Measurements from ENCODE around the gene FHL2. TPM values are rescaled to one million over a fixed set of nuclear protein-coding genes. Genes with fewer than 3 reads are reported as not detected.

The FHL2 gene
- total and polyA plus RNA-seq, 2 of the 13 experiments (the other 11 are each of a cell fraction or from before 2014, with no cell fraction given): 1.9 to 74.8 TPM

DNA sequence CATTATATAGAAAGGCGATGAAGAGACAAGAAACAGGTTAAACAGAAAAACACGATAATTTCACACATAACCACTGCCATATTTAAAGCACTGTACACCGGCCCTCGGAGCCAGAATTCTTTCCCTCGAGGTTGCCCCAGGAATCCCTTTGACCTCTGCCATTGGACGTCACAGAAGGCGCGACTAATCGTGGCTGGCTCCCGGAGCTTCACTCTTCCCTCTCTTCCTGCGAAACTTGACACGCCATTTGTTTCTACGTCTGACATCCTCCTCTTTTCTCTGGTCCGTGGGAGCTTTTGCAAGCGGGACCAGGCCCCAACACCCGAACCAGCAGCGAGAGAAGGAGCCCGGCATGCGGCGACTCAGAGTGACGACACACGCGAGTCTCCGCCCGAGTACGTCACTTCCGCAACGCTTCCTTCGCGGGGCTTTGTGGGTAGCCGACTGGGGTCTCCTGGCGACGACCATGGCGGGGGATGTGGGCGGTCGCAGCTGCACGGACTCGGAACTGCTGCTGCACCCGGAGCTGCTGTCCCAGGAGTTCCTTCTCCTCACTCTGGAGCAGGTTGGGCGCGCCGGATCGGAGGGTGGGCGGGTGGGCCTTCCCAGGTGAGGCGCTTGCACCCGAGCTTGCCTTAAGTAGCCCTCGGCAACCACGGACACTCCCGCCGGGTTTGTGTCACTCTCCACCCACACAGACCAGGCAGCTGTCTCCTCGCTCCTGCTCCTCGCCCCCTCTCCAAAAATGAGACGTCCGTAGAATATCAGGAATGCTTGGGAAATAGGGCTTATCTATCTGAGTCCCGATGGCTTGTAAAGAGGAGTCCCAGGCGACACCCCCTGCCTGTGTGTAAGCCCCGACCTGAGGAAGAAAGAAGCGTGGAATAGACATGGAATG is 61.5 kb downstream of the FHL2 start, which contains the start of gene C2orf49 (continued):
- TF ChIP-seq, protein P1, sequence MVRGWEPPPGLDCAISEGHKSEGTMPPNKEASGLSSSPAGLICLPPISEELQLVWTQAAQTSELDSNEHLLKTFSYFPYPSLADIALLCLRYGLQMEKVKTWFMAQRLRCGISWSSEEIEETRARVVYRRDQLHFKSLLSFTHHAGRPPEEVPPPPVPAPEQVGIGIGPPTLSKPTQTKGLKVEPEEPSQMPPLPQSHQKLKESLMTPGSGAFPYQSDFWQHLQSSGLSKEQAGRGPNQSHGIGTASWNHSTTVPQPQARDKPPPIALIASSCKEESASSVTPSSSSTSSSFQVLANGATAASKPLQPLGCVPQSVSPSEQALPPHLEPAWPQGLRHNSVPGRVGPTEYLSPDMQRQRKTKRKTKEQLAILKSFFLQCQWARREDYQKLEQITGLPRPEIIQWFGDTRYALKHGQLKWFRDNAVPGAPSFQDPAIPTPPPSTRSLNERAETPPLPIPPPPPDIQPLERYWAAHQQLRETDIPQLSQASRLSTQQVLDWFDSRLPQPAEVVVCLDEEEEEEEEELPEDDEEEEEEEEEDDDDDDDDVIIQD (CRISPR knock-in tag; IDR thresholded peaks at IDR 0.05; ENCODE audit: low read depth): peak; percentile 68; the same call in 1 of the 2 replicates
- TF ChIP-seq CBX1 (IDR thresholded peaks at IDR 0.05; ENCODE audit: low read depth) (no peak), MZF1 (CRISPR knock-in tag; IDR thresholded peaks at IDR 0.05; ENCODE audit: borderline replicate concordance) (no peak), CHCHD3 (CRISPR knock-in tag; IDR thresholded peaks at IDR 0.05) (no peak), EEA1 (CRISPR knock-in tag; IDR thresholded peaks at IDR 0.05; ENCODE audit: borderline replicate concordance) (no peak), TBP (CRISPR knock-in tag; IDR thresholded peaks at IDR 0.05) (no peak), HNRNPK (IDR thresholded peaks at IDR 0.05; ENCODE audit: low read depth, low read length, poor library complexity, severe bottlenecking) (no peak), SMAD9 (CRISPR knock-in tag; IDR thresholded peaks at IDR 0.05) (peak; percentile 73; the same call in 1 of the 2 replicates), MEIS1 (CRISPR knock-in tag; IDR thresholded peaks at IDR 0.05; ENCODE audit: borderline replicate concordance) (no peak; the same call in 1 of the 2 replicates), ETV5 (CRISPR knock-in tag; IDR thresholded peaks at IDR 0.05; ENCODE audit: borderline replicate concordance) (peak; percentile 15; the same call in 1 of the 2 replicates), ZNF333 (CRISPR knock-in tag; IDR thresholded peaks at IDR 0.05; ENCODE audit: borderline replicate concordance) (no peak), KAT2B (IDR thresholded peaks at IDR 0.05; ENCODE audit: borderline replicate concordance, low read depth, low read length) (no peak), NCOR1 (IDR thresholded peaks at IDR 0.05; ENCODE audit: borderline replicate concordance, low read length) (peak; percentile 84; the same call in 1 of the 2 replicates), HDAC1 (CRISPR knock-in tag; IDR thresholded peaks at IDR 0.05) (peak; percentile 93), ZNF878 (CRISPR knock-in tag; IDR thresholded peaks at IDR 0.05) (no peak), ISX (CRISPR knock-in tag; conservative IDR thresholded peaks at IDR 0.05) (no peak)
- TF ChIP-seq, protein P2, sequence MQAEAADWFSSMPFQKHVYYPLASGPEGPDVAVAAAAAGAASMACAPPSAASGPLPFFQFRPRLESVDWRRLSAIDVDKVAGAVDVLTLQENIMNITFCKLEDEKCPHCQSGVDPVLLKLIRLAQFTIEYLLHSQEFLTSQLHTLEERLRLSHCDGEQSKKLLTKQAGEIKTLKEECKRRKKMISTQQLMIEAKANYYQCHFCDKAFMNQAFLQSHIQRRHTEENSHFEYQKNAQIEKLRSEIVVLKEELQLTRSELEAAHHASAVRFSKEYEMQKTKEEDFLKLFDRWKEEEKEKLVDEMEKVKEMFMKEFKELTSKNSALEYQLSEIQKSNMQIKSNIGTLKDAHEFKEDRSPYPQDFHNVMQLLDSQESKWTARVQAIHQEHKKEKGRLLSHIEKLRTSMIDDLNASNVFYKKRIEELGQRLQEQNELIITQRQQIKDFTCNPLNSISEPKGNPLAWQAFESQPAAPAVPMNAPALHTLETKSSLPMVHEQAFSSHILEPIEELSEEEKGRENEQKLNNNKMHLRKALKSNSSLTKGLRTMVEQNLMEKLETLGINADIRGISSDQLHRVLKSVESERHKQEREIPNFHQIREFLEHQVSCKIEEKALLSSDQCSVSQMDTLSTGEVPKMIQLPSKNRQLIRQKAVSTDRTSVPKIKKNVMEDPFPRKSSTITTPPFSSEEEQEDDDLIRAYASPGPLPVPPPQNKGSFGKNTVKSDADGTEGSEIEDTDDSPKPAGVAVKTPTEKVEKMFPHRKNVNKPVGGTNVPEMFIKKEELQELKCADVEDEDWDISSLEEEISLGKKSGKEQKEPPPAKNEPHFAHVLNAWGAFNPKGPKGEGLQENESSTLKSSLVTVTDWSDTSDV (CRISPR knock-in tag; IDR thresholded peaks at IDR 0.05): no peak
- TF ChIP-seq, protein P3, sequence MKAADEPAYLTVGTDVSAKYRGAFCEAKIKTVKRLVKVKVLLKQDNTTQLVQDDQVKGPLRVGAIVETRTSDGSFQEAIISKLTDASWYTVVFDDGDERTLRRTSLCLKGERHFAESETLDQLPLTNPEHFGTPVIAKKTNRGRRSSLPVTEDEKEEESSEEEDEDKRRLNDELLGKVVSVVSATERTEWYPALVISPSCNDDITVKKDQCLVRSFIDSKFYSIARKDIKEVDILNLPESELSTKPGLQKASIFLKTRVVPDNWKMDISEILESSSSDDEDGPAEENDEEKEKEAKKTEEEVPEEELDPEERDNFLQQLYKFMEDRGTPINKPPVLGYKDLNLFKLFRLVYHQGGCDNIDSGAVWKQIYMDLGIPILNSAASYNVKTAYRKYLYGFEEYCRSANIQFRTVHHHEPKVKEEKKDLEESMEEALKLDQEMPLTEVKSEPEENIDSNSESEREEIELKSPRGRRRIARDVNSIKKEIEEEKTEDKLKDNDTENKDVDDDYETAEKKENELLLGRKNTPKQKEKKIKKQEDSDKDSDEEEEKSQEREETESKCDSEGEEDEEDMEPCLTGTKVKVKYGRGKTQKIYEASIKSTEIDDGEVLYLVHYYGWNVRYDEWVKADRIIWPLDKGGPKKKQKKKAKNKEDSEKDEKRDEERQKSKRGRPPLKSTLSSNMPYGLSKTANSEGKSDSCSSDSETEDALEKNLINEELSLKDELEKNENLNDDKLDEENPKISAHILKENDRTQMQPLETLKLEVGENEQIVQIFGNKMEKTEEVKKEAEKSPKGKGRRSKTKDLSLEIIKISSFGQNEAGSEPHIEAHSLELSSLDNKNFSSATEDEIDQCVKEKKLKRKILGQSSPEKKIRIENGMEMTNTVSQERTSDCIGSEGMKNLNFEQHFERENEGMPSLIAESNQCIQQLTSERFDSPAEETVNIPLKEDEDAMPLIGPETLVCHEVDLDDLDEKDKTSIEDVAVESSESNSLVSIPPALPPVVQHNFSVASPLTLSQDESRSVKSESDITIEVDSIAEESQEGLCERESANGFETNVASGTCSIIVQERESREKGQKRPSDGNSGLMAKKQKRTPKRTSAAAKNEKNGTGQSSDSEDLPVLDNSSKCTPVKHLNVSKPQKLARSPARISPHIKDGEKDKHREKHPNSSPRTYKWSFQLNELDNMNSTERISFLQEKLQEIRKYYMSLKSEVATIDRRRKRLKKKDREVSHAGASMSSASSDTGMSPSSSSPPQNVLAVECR (CRISPR knock-in tag; IDR thresholded peaks at IDR 0.05; ENCODE audit: borderline replicate concordance): peak; percentile 88; the same call in 1 of the 2 replicates
- TF ChIP-seq, protein P4, sequence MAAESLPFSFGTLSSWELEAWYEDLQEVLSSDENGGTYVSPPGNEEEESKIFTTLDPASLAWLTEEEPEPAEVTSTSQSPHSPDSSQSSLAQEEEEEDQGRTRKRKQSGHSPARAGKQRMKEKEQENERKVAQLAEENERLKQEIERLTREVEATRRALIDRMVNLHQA (CRISPR knock-in tag; IDR thresholded peaks at IDR 0.05): no peak

Data from HepG2 (cell line).